GM18519 (cell line): ENCODE results near the gene HMOX2.

ENCODE experiments used
- ATAC-seq: cut with Tn5 transposase; IDR thresholded peaks from one replicate; pipeline ENCODE4 v1.9.1; 2021; ENCODE audit warnings: mild to moderate bottlenecking, moderate library complexity; ENCODE audit not compliant: unreplicated experiment, low FRiP score

The HMOX2 gene

GRCh38 chr16:4550591-4550990 is 74.4 kb downstream of the HMOX2 start:
- ATAC-seq = no peak

- ATAC-seq = no peak
Measured at GRCh38 chr16:4552541-4552940, 76.3 kb downstream of the HMOX2 start.

- ATAC-seq = no peak
Measured at GRCh38 chr16:4556112-4556511, 79.9 kb downstream of the HMOX2 start, which contains the start of gene C16orf96. C16orf96 (plus strand) TSS chr16:4556340; CDS start chr16:4556490, 150 bp downstream.

- no peak for ATAC-seq
Measured at GRCh38 chr16:4556580-4556979, 80.4 kb downstream of the HMOX2 start.

GRCh38 chr16:4557973-4558372 is 81.8 kb downstream of the HMOX2 start:
- ATAC-seq = no peak
